Myometrial cell (primary cell): ENCODE measurements around the gene APPL2. TPM values are rescaled to one million over a fixed set of nuclear protein-coding genes. Genes with fewer than 3 reads are reported as not detected.

Experiments
- total RNA-seq: library from RNA; depleted of rRNA; stranded (reverse); fragments of >200 nt; gene quantifications from 2 replicates; pipeline ENCODE4 v1.2.3, GENCODE V29; 2015

The APPL2 gene, protein sequence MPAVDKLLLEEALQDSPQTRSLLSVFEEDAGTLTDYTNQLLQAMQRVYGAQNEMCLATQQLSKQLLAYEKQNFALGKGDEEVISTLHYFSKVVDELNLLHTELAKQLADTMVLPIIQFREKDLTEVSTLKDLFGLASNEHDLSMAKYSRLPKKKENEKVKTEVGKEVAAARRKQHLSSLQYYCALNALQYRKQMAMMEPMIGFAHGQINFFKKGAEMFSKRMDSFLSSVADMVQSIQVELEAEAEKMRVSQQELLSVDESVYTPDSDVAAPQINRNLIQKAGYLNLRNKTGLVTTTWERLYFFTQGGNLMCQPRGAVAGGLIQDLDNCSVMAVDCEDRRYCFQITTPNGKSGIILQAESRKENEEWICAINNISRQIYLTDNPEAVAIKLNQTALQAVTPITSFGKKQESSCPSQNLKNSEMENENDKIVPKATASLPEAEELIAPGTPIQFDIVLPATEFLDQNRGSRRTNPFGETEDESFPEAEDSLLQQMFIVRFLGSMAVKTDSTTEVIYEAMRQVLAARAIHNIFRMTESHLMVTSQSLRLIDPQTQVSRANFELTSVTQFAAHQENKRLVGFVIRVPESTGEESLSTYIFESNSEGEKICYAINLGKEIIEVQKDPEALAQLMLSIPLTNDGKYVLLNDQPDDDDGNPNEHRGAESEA
- total RNA-seq = 36.9 and 44.8 TPM in 2 replicates

DNA sequence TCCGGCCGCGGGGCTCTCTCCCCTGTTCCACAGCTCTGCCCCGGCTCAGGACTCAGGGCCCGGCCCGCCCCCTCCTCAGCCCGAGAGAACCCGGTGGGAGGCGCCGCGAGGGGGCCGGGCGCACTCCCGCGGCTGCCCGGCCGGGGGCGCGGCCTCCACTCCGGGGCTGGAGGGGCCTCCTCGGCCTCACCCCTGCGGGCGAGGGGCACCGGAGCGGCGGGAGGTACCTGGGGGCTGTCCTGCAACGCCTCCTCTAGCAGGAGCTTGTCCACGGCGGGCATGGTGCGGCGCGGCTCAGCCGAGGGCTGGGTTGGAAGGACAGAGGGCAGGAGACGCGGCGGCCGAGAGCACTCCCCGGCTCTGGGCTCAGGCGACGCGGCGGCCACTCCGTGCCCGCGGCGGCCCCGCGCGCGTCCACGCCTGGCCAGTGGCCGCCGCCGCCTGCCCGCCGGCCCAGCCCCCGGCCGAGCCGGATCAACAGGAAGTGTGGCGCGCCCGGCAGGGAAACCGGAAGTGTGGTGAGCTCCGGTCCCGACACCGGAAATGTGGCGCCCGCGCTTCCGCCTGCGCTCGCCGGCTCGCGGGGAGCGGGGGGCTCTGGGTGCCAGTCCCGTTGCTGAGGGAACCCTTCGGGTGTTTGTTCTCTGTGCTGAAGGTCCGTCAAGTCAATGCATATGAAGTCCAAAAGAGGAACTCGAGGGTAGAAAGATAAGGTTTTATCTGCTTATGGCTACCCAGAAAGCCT lies at the start of gene APPL2:
TSS of gene APPL2 (minus strand) at position 443 of the 745 bp plus-strand sequence. CDS start at position 281, 162 bp downstream.

Other genes with a start within 250 kb of the APPL2 start
- 4.3 and 5.7 TPM in 2 replicates for gene NOPCHAP1, start 249.9 kb downstream of the APPL2 start, total RNA-seq
- gene ALDH1L2, start 151.7 kb downstream of the APPL2 start, total RNA-seq = 80.8 and 105 TPM in 2 replicates
- 35.7 and 44.8 TPM in 2 replicates for gene WASHC4, start 128.4 kb downstream of the APPL2 start, total RNA-seq
- gene C12orf75, start 94.5 kb upstream of the APPL2 start, total RNA-seq = 334 and 368 TPM in 2 replicates